PFSK-1 (cell line): Measurements from ENCODE around the gene TMEM63A.

Experiments used
- FOXP2 ChIP-seq: optimal IDR thresholded peaks from 2 replicates; pipeline ENCODE3; 2011; ENCODE audit warnings: borderline replicate concordance, control low read depth, inconsistent platforms; ENCODE audit not compliant: insufficient read depth; ENCODE audit errors: extremely low read length, extremely low read depth
- POLR2AphosphoS5 ChIP-seq: IDR thresholded peaks from 2 replicates; pipeline ENCODE4 v1.6.1; 2012; ENCODE audit warnings: low read depth, mild to moderate bottlenecking, control low read depth, low read length, moderate library complexity
- SIN3A ChIP-seq: IDR thresholded peaks from 2 replicates; pipeline ENCODE4 v1.6.1; 2012; ENCODE audit warnings: mild to moderate bottlenecking, low read length, moderate library complexity, borderline replicate concordance; ENCODE audit not compliant: insufficient read depth
- TAF1 ChIP-seq: IDR thresholded peaks from 2 replicates; pipeline ENCODE4 v1.6.1; 2012; ENCODE audit warnings: low read length, control low read depth, borderline replicate concordance; ENCODE audit not compliant: insufficient read depth
- TF ChIP-seq, protein P1 (sequence below), 2 experiments: IDR thresholded peaks; 2 replicates each; pipeline versions ENCODE4 v1.6.1 to v1.8.0; 2011 to 2012; ENCODE audit warnings: low read depth in 2 of 2, low read length in 2 of 2, control low read depth in 1 of 2, inconsistent platforms in 1 of 2, mild to moderate bottlenecking in 1 of 2, moderate library complexity in 1 of 2; ENCODE audit not compliant: insufficient read depth in 1 of 2

Gene TMEM63A

DNA sequence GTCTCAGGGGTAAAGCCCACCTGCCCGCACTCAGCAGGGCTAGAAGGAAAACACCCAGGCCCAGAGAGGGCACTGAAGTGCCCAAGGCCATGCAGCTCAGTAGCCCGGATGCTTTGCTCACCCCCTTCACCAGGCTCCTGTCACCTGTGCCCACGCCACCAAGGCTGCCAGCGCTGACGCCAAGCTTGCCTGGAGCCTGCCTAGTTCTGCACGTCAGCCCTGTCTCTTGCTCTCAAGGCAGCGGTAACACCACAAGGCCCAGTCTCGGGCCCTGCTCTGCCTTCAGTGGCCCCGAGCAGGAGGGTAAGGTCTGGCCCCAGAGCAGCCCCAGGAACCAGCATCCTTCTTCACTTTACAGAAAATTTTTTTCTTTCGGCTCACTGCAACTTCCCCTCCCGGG, 7.7 kb downstream of the TMEM63A start:
- TF ChIP-seq FOXP2 (no peak), POLR2AphosphoS5 (no peak)

GRCh38 chr1:225873281-225873850, 8.8 kb downstream of the TMEM63A start:
- TF ChIP-seq FOXP2 (no peak), SIN3A (no peak), POLR2AphosphoS5 (no peak), TAF1 (no peak)
- TF ChIP-seq, protein P1, sequence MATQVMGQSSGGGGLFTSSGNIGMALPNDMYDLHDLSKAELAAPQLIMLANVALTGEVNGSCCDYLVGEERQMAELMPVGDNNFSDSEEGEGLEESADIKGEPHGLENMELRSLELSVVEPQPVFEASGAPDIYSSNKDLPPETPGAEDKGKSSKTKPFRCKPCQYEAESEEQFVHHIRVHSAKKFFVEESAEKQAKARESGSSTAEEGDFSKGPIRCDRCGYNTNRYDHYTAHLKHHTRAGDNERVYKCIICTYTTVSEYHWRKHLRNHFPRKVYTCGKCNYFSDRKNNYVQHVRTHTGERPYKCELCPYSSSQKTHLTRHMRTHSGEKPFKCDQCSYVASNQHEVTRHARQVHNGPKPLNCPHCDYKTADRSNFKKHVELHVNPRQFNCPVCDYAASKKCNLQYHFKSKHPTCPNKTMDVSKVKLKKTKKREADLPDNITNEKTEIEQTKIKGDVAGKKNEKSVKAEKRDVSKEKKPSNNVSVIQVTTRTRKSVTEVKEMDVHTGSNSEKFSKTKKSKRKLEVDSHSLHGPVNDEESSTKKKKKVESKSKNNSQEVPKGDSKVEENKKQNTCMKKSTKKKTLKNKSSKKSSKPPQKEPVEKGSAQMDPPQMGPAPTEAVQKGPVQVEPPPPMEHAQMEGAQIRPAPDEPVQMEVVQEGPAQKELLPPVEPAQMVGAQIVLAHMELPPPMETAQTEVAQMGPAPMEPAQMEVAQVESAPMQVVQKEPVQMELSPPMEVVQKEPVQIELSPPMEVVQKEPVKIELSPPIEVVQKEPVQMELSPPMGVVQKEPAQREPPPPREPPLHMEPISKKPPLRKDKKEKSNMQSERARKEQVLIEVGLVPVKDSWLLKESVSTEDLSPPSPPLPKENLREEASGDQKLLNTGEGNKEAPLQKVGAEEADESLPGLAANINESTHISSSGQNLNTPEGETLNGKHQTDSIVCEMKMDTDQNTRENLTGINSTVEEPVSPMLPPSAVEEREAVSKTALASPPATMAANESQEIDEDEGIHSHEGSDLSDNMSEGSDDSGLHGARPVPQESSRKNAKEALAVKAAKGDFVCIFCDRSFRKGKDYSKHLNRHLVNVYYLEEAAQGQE (IDR thresholded peaks at IDR 0.05; ENCODE audit: insufficient read depth in 1 of 2, low read depth in 2 of 2, low read length in 2 of 2): no peak

GRCh38 chr1:225872075-225872430, 10.1 kb downstream of the TMEM63A start:
- TF ChIP-seq SIN3A: no peak
- no peak for TF ChIP-seq FOXP2
- TF ChIP-seq, protein P1 (IDR thresholded peaks at IDR 0.05; ENCODE audit: insufficient read depth in 1 of 2, low read depth in 2 of 2, low read length in 2 of 2): no peak
- no peak for TF ChIP-seq TAF1
- no peak for TF ChIP-seq POLR2AphosphoS5

DNA sequence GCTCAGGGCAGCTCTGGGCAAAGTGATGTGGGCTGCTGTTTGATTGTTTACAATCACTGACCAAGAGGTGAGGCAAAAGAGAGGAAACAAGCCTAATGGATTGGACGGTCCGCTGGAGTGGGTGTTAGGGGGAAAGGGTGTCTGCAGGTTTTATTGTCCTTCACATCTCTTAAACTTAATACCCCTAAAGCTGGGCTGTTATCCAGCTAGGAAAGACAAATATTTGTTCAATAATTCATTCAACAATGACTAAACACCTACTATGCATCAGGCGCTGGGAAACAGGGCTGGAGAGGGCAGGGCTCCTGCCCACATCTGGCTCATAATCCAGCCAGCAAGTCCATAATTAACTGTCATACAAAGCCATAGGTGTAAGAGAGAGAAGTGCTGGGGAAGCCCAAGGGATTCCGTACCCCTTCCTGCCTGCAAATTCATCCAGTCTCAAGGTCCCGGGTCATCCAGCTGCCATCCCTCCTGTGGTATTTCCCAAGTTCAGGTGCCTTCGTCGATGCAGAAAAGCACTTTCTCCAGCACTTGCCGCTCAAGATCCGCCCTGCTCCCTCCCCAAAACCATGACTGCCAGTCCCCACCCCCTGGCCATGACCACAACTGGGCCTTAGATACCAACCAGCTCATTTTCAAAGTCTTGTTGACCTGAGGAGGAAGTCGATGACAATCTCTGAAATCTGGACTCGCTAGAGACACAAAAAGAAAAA, 10.7 kb downstream of the TMEM63A start:
- TF ChIP-seq POLR2AphosphoS5: no peak
- TF ChIP-seq, protein P1 (IDR thresholded peaks at IDR 0.05; ENCODE audit: insufficient read depth in 1 of 2, low read depth in 2 of 2, low read length in 2 of 2): no peak
- TF ChIP-seq SIN3A: no peak
- TF ChIP-seq TAF1: no peak
- TF ChIP-seq FOXP2: no peak

GRCh38 chr1:225870911-225871310, 11.3 kb downstream of the TMEM63A start:
- TF ChIP-seq, protein P1 (IDR thresholded peaks at IDR 0.05; ENCODE audit: insufficient read depth in 1 of 2, low read depth in 2 of 2, low read length in 2 of 2): no peak
- TF ChIP-seq TAF1: no peak
